Mesenchymal stem cell (in vitro differentiated cells and primary cell): ENCODE data around the gene DDC.

ENCODE experiments used
- DNase-seq: peaks from one replicate; pipeline ENCODE4 v3.0.0-alpha.2; 2013
- H2AFZ ChIP-seq: one replicate; pipeline ENCODE4 v1.6.1; 2013; ENCODE audit warnings: low read depth, mild to moderate bottlenecking, control low read depth, inconsistent platforms, low read length, moderate library complexity
- H2AK5ac ChIP-seq: 2 replicates; pipeline ENCODE4 v1.6.1; 2013; ENCODE audit warnings: low read length, moderate library complexity, mild to moderate bottlenecking, inconsistent platforms; ENCODE audit not compliant: severe bottlenecking
- H2BK120ac ChIP-seq: one replicate; pipeline ENCODE4 v1.6.1; 2013; ENCODE audit warnings: low read depth, mild to moderate bottlenecking, inconsistent platforms, low read length, moderate library complexity
- H2BK12ac ChIP-seq, 2 experiments: one replicate each; pipeline ENCODE4 v1.6.1; 2013; ENCODE audit warnings: inconsistent platforms in 2 of 2, low read length in 2 of 2, mild to moderate bottlenecking in 2 of 2, moderate library complexity in 2 of 2, control low read depth in 1 of 2
- H2BK15ac ChIP-seq: one replicate; pipeline ENCODE4 v1.6.1; 2013; ENCODE audit warnings: mild to moderate bottlenecking, low read depth, inconsistent platforms; ENCODE audit not compliant: poor library complexity, severe bottlenecking
- H2BK5ac ChIP-seq: 2 replicates; pipeline ENCODE4 v1.6.1; 2013; ENCODE audit warnings: low read depth, mild to moderate bottlenecking, low read length, control low read depth, inconsistent platforms; ENCODE audit not compliant: poor library complexity, severe bottlenecking
- H3K14ac ChIP-seq, 2 experiments: one replicate each; pipeline ENCODE4 v1.6.1; 2013; ENCODE audit warnings: inconsistent platforms in 2 of 2, low read length in 2 of 2, control low read depth in 1 of 2, mild to moderate bottlenecking in 1 of 2, moderate library complexity in 1 of 2
- H3K18ac ChIP-seq, 2 experiments: one replicate each; pipeline ENCODE4 v1.6.1; 2013; ENCODE audit warnings: inconsistent platforms in 2 of 2, low read length in 2 of 2, control low read depth in 1 of 2, low read depth in 1 of 2, mild to moderate bottlenecking in 1 of 2
- H3K23ac ChIP-seq, 2 experiments: one replicate each; pipeline ENCODE4 v1.6.1; 2013; ENCODE audit warnings: inconsistent platforms in 2 of 2, low read length in 2 of 2, mild to moderate bottlenecking in 2 of 2, moderate library complexity in 2 of 2, control low read depth in 1 of 2
- H3K27ac ChIP-seq: 2 replicates; pipeline ENCODE4 v1.5.1; 2013; ENCODE audit warnings: mild to moderate bottlenecking, moderate library complexity, low read length, control low read depth, inconsistent platforms; ENCODE audit not compliant: poor library complexity, severe bottlenecking
- H3K27me3 ChIP-seq, 2 experiments: 2 replicates each; pipeline versions ENCODE4 v1.6.1 to v1.7.0; 2013; ENCODE audit warnings: low read length in 2 of 2, mild to moderate bottlenecking in 2 of 2, moderate library complexity in 2 of 2, control low read depth in 1 of 2, inconsistent platforms in 1 of 2; ENCODE audit not compliant: control insufficient read depth in 1 of 2, insufficient read depth in 1 of 2
- H3K36me3 ChIP-seq, 2 experiments: 2 replicates each; pipeline versions ENCODE4 v1.6.1 to v1.7.0; 2013; ENCODE audit warnings: low read length in 2 of 2, control low read depth in 1 of 2, inconsistent platforms in 1 of 2, low read depth in 1 of 2, mild to moderate bottlenecking in 1 of 2; ENCODE audit not compliant: insufficient read depth in 2 of 2, control insufficient read depth in 1 of 2
- H3K4ac ChIP-seq, 2 experiments: one replicate each; pipeline ENCODE4 v1.6.1; 2013; ENCODE audit warnings: inconsistent platforms in 2 of 2, low read length in 2 of 2, mild to moderate bottlenecking in 2 of 2, moderate library complexity in 2 of 2, control low read depth in 1 of 2, low read depth in 1 of 2
- H3K4me1 ChIP-seq: 2 replicates; pipeline ENCODE4 v1.6.1; 2013; ENCODE audit warnings: low read depth, low read length, control low read depth; ENCODE audit not compliant: control insufficient read depth, insufficient read depth
- H3K4me2 ChIP-seq: 2 replicates; pipeline ENCODE4 v1.6.1; 2013; ENCODE audit warnings: low read length, mild to moderate bottlenecking, inconsistent platforms; ENCODE audit not compliant: poor library complexity, severe bottlenecking
- H3K4me3 ChIP-seq, 2 experiments: 2 replicates each; pipeline versions ENCODE4 v1.5.1 to v1.7.0; 2013; ENCODE audit warnings: low read length in 2 of 2, mild to moderate bottlenecking in 2 of 2, control low read depth in 1 of 2, low read depth in 1 of 2; ENCODE audit not compliant: insufficient read depth in 1 of 2
- H3K79me1 ChIP-seq: replicated peaks from 2 replicates; pipeline ENCODE4 v1.6.1; 2013; ENCODE audit warnings: mild to moderate bottlenecking, control low read depth, low read length, inconsistent platforms; ENCODE audit not compliant: poor library complexity, severe bottlenecking
- H3K9ac ChIP-seq: 2 replicates; pipeline ENCODE4 v1.7.0; 2013; ENCODE audit warnings: mild to moderate bottlenecking, low read length, moderate library complexity
- H3K9me3 ChIP-seq: 2 replicates; pipeline ENCODE4 v1.7.0; 2013; ENCODE audit warnings: mild to moderate bottlenecking, low read length; ENCODE audit not compliant: control insufficient read depth
- H4K8ac ChIP-seq: one replicate; pipeline ENCODE4 v1.6.1; 2013; ENCODE audit warnings: inconsistent platforms, mild to moderate bottlenecking, low read length, moderate library complexity
- H4K91ac ChIP-seq: one replicate; pipeline ENCODE4 v1.6.1; 2013; ENCODE audit warnings: mild to moderate bottlenecking, low read length, inconsistent platforms
- WGBS: methylation state at CpG from one replicate; pipeline ENCODE4 v1.1.7; 2013; ENCODE audit warnings: mixed read lengths; 5-methylcytosine and 5-hydroxymethylcytosine counted together

DDC gene

GRCh38 chr7:50512384-50512783, 52.8 kb downstream of the DDC start:
- no peaks in the 10 kb centered on the region for H3K9me3 ChIP-seq
- no peak overlapping the region for H2BK5ac ChIP-seq

GRCh38 chr7:50509459-50509858, 55.7 kb downstream of the DDC start:
- peaks cover 11 to 15% of the 10 kb centered on the region in 2 experiments for H3K27me3 ChIP-seq
- H3K4ac ChIP-seq = no peak overlapping the region
- no peak overlapping the region for H3K18ac ChIP-seq
- no peak overlapping the region for H3K27ac ChIP-seq
- no peak for DNase-seq
- H2AK5ac ChIP-seq = no peak overlapping the region
- no peak overlapping the region for H3K14ac ChIP-seq
- H2BK15ac ChIP-seq = no peak overlapping the region
- 84% methylated on average over 1 of the region's 2 CpGs for WGBS
- no peak overlapping the region for H3K23ac ChIP-seq
- H3K4me1 ChIP-seq = no peaks in the 10 kb centered on the region
- no peak overlapping the region for H2BK5ac ChIP-seq
- no peaks in the 10 kb centered on the region for H3K79me1 ChIP-seq
- H3K4me3 ChIP-seq = no peak overlapping the region
- H3K4me2 ChIP-seq = no peak overlapping the region
- H3K9me3 ChIP-seq = no peaks in the 10 kb centered on the region
- H2AFZ ChIP-seq = no peak overlapping the region
- no peak overlapping the region for H2BK120ac ChIP-seq
- no peak overlapping the region for H3K9ac ChIP-seq
- no peak overlapping the region for H4K91ac ChIP-seq
- no peak overlapping the region for H2BK12ac ChIP-seq
- H3K36me3 ChIP-seq = no peaks in the 10 kb centered on the region
- H4K8ac ChIP-seq = no peak overlapping the region

More at GRCh38 chr7:50512384-50512783, 52.8 kb downstream of the DDC start:
- Histone ChIP-seq H3K4me3 (no peak overlapping the region), H3K27ac (no peak overlapping the region), H3K18ac (no peak overlapping the region), H3K4ac (no peak overlapping the region), H4K91ac (no peak overlapping the region), H3K4me1 (no peaks in the 10 kb centered on the region), H4K8ac (no peak overlapping the region), H3K9ac (no peak overlapping the region), H3K27me3 (peaks cover 6 to 11% of the 10 kb centered on the region in 2 experiments), H2AFZ (no peak overlapping the region), H3K23ac (no peak overlapping the region), H3K14ac (no peak overlapping the region), H2BK120ac (no peak overlapping the region), H3K4me2 (no peak overlapping the region), H2BK15ac (no peak overlapping the region), H3K79me1 (no peaks in the 10 kb centered on the region), H2BK12ac (no peak overlapping the region), H3K36me3 (no peaks in the 10 kb centered on the region), H2AK5ac (no peak overlapping the region)
- no peak for DNase-seq

- H4K91ac ChIP-seq = peak overlapping the region; percentile 46
- H2BK5ac ChIP-seq = no peak overlapping the region
- 89% methylated on average over 5 of the region's 5 CpGs for WGBS
- no peak overlapping the region for H3K4ac ChIP-seq
- no peak overlapping the region for H2AK5ac ChIP-seq
- no peak overlapping the region for H3K4me3 ChIP-seq
- H3K9ac ChIP-seq = no peak overlapping the region
- H3K18ac ChIP-seq = no peak overlapping the region
- no peak overlapping the region for H3K27ac ChIP-seq
- H2AFZ ChIP-seq = no peak overlapping the region
- no peaks in the 10 kb centered on the region for H3K79me1 ChIP-seq
- peak overlapping the region; percentile 13 for H2BK15ac ChIP-seq
- peaks cover 7 to 15% of the 10 kb centered on the region in 2 experiments for H3K27me3 ChIP-seq
- H4K8ac ChIP-seq = peak overlapping the region; percentile 51
- H3K14ac ChIP-seq = peak overlapping the region in 1 of 2 experiments; percentile 19
- H3K4me2 ChIP-seq = no peak overlapping the region
- H3K4me1 ChIP-seq = no peaks in the 10 kb centered on the region
- no peaks in the 10 kb centered on the region for H3K36me3 ChIP-seq
- no peak for DNase-seq
- no peak overlapping the region for H2BK12ac ChIP-seq
- no peak overlapping the region for H2BK120ac ChIP-seq
- H3K9me3 ChIP-seq = no peaks in the 10 kb centered on the region
- H3K23ac ChIP-seq = no peak overlapping the region
These were observed 56.7 kb downstream of the DDC start for GRCh38 chr7:50508471-50508943.

- Histone ChIP-seq H4K8ac (peak overlapping the region; percentile 51), H3K27ac (no peak overlapping the region), H3K27me3 (peaks cover 3 to 13% of the 10 kb centered on the region in 2 experiments), H2BK120ac (no peak overlapping the region), H2AFZ (no peak overlapping the region), H2AK5ac (no peak overlapping the region), H3K14ac (peak overlapping the region in 1 of 2 experiments; percentile 19), H3K9ac (no peak overlapping the region), H3K23ac (no peak overlapping the region), H3K4me3 (no peak overlapping the region), H3K18ac (no peak overlapping the region), H3K36me3 (no peaks in the 10 kb centered on the region), H4K91ac (no peak overlapping the region), H2BK15ac (peak overlapping the region; percentile 13), H3K79me1 (no peaks in the 10 kb centered on the region), H3K4me2 (no peak overlapping the region), H3K4me1 (no peaks in the 10 kb centered on the region), H3K9me3 (no peaks in the 10 kb centered on the region), H3K4ac (no peak overlapping the region), H2BK5ac (no peak overlapping the region), H2BK12ac (no peak overlapping the region)
- no peak for DNase-seq
- 77% methylated on average over 7 of the region's 7 CpGs for WGBS
These were observed 57.2 kb downstream of the DDC start for GRCh38 chr7:50507898-50508470.
